ENCODE results near the gene UBAP1.

- TF ChIP-seq TAF1 (IDR thresholded peaks at IDR 0.05; ENCODE audit: borderline replicate concordance, low read depth, low read length), result no peak
- no peak for TF ChIP-seq POLR2A (IDR thresholded peaks at IDR 0.05; ENCODE audit: low read depth, low read length)
These were observed 51.7 kb downstream of the UBAP1 start for GRCh38 chr9:34230556-34230955.
